Measurements from ENCODE around the gene GALNT11. TPM values are rescaled to one million over a fixed set of nuclear protein-coding genes. Genes with fewer than 3 reads are reported as not detected.

The GALNT11 gene
- total and polyA plus RNA-seq, 5 donors, result 18.1 to 26.8 (median 26.0) TPM

DNA sequence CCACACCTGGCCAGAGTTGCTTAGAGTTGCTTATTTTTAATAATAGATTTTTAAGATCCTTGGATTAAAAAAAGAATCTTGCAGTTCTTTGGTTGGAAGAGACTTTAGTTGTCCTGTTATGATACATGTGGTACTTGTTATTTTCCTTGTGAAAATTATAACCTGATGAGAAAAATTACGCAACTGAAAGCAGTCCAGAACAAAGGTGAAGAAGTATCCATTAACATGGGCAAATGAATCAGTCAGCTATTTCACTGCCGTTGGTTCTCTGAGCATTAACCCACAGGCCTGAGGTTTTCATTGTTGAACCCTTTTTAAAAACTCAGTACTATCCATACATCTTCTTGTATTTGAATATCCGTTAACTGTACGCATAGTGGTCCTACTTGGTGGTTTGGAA lies 68.2 kb downstream of the GALNT11 start:
- no peak overlapping the region for H3K4me3 ChIP-seq (ENCODE audit: low read length)
- no peaks in the 10 kb centered on the region for H3K4me1 ChIP-seq (ENCODE audit: control insufficient read depth, insufficient read depth, low read length)
- no peak overlapping the region for H3K27ac ChIP-seq (ENCODE audit: low read length)
- 95% methylated on average over 4 of the region's 4 CpGs for WGBS
- no peaks in the 10 kb centered on the region for H3K9me3 ChIP-seq (ENCODE audit: control insufficient read depth, low read length)
- DNase-seq (no peak), ATAC-seq (no peak)
- intact Hi-C loops (cut with DNase I), result no loop called here
- no peaks in the 10 kb centered on the region for H3K27me3 ChIP-seq (ENCODE audit: control insufficient read depth, insufficient read depth)

DNA sequence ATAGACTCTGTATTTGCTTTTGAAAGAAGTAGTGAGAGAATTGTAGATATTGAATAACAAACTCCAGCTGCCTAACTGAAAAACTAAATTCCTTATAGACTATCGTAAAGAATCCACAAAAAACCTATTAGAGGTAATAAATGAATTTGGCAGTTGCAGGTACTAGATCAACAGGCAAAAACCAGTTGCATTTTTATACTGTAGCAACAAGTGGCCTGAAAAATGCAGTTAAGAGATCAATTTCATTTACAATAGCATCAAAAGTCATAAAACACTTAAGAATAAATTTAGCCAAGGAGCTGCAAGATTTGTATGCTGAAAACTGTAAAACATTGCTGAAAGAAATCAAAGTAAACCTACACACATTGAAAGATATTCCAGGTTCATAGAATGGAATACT lies 70.3 kb downstream of the GALNT11 start:
- intact Hi-C loops (cut with DNase I), result no loop called here
- Histone ChIP-seq H3K4me1 (ENCODE audit: control insufficient read depth, insufficient read depth, low read length) (no peaks in the 10 kb centered on the region), H3K27ac (ENCODE audit: low read length) (no peak overlapping the region), H3K27me3 (ENCODE audit: control insufficient read depth, insufficient read depth) (no peaks in the 10 kb centered on the region), H3K9me3 (ENCODE audit: control insufficient read depth, low read length) (no peaks in the 10 kb centered on the region), H3K4me3 (ENCODE audit: low read length) (no peak overlapping the region)
- ATAC-seq, result no peak
- no peak for DNase-seq
- 89% methylated on average over 1 of the region's 1 CpG for WGBS

DNA sequence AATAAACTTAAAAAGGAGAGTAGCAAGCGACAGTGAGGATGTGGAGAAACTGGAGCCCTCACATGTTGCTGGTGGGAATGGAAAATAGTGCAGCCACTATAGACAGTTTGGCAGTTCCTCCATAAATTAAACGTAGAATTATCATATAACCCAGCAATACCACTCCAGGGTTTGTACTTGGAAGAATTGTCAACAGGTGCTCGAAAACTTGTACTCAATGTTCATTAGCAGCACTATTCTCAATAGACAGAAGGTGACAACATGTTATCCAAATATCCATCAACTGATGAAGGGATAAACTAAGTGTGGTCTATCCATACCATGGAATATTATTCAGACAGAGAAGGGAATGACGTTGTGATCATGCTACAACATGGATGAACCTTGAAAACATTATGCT lies 71.9 kb downstream of the GALNT11 start:
- DNase-seq (no peak), ATAC-seq (no peak)
- H3K27me3 ChIP-seq (ENCODE audit: control insufficient read depth, insufficient read depth), result no peaks in the 10 kb centered on the region
- WGBS, result 96% methylated on average over 4 of the region's 4 CpGs
- intact Hi-C loops (cut with DNase I), result no loop called here
- no peak overlapping the region for H3K27ac ChIP-seq (ENCODE audit: low read length)
- no peak overlapping the region for H3K4me3 ChIP-seq (ENCODE audit: low read length)
- H3K4me1 ChIP-seq (ENCODE audit: control insufficient read depth, insufficient read depth, low read length), result no peaks in the 10 kb centered on the region
- no peaks in the 10 kb centered on the region for H3K9me3 ChIP-seq (ENCODE audit: control insufficient read depth, low read length)

DNA sequence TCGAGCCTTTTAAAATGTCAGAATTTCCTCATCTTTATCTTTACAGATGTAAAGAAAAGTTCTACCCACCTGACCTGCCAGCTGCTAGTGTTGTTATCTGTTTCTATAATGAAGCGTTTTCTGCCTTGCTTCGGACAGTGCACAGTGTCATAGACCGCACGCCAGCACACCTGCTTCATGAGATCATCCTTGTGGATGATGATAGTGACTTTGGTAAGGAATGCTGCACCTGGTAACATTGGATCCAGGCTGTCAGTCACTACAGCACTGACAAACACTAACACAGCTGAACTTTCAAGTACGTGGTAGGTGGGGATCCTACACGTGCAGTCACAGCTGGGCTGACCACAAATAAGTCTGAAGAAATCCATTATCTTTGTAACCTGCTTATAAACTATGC lies 77.6 kb downstream of the GALNT11 start:
- Histone ChIP-seq H3K4me1 (ENCODE audit: control insufficient read depth, insufficient read depth, low read length) (no peaks in the 10 kb centered on the region), H3K4me3 (ENCODE audit: low read length) (no peak overlapping the region), H3K27me3 (ENCODE audit: control insufficient read depth, insufficient read depth) (no peaks in the 10 kb centered on the region), H3K9me3 (ENCODE audit: control insufficient read depth, low read length) (no peaks in the 10 kb centered on the region), H3K27ac (ENCODE audit: low read length) (no peak overlapping the region)
- ATAC-seq (peak in 1 of 2 donors; percentile 17), DNase-seq (no peak)
- intact Hi-C loops (cut with DNase I), result no loop called here
- WGBS, result 88% methylated on average over 7 of the region's 7 CpGs

DNA sequence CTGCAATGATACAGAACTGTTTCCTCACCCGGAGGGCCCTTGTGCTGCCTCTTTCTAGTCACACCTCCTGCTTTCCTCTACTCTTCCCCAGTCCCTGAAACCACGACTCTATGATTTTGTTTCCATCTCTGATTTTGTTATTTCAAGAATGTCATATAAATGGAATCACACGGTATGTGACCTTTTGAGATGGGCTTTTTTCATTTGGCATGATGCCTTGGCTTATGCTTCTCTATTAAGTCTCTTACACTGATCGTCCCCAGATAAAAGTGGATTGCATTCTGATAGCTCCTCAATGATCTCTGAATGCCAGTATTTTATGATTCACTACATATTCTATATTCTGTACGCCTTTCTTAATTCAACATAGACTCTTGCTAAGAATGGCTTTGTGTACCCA lies 78.2 kb downstream of the GALNT11 start:
- Histone ChIP-seq H3K27ac (ENCODE audit: low read length) (no peak overlapping the region), H3K4me1 (ENCODE audit: control insufficient read depth, insufficient read depth, low read length) (no peaks in the 10 kb centered on the region), H3K9me3 (ENCODE audit: control insufficient read depth, low read length) (no peaks in the 10 kb centered on the region), H3K4me3 (ENCODE audit: low read length) (no peak overlapping the region), H3K27me3 (ENCODE audit: control insufficient read depth, insufficient read depth) (no peaks in the 10 kb centered on the region)
- intact Hi-C loops (cut with DNase I), result no loop called here
- WGBS, result 70% methylated on average over 5 of the region's 5 CpGs
- ATAC-seq (no peak), DNase-seq (no peak)

DNA sequence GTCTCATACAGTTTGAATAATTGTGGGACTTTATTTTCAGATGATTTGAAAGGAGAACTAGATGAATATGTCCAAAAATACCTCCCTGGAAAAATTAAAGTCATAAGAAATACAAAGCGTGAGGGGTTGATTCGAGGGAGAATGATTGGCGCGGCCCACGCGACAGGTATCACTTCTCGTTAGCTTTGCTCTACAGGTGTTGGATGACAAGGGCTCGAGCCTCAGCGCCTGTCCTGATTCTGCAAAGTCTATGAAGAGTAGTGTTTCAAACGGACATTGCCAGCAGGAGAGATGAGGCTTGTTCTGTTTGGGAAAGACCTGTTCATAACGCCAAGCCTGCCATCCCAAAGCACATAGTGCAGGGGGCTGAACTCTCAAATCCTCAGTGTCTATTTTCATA lies 79.7 kb downstream of the GALNT11 start:
- DNase-seq (no peak), ATAC-seq (no peak)
- WGBS, result 94% methylated on average over 11 of the region's 11 CpGs
- intact Hi-C loops (cut with DNase I), result no loop called here
- no peaks in the 10 kb centered on the region for H3K9me3 ChIP-seq (ENCODE audit: control insufficient read depth, low read length)
- H3K4me3 ChIP-seq (ENCODE audit: low read length), result no peak overlapping the region
- no peaks in the 10 kb centered on the region for H3K27me3 ChIP-seq (ENCODE audit: control insufficient read depth, insufficient read depth)
- no peaks in the 10 kb centered on the region for H3K4me1 ChIP-seq (ENCODE audit: control insufficient read depth, insufficient read depth, low read length)
- no peak overlapping the region for H3K27ac ChIP-seq (ENCODE audit: low read length)

DNA sequence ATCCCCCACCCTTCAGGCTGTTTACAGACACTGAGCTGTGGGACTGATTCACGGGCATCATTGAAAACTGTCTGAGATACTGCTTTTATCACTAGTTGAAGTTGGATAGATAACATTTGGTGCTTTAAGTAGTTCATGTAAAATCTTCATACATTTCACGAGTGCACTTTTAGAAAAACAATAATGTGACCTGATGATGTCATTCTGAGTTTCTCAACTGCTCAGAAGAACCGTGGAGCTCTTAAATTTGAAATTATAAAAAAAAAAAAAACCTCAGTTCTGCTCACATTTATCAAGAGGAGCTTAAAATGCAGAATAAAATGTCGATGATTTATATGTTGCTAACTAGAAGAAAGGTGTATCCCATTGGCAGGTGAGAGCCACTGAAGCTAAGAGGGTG lies 81.5 kb downstream of the GALNT11 start:
- no peak for ATAC-seq
- no peak for DNase-seq
- no peaks in the 10 kb centered on the region for H3K9me3 ChIP-seq (ENCODE audit: control insufficient read depth, low read length)
- H3K4me1 ChIP-seq (ENCODE audit: control insufficient read depth, insufficient read depth, low read length), result no peaks in the 10 kb centered on the region
- intact Hi-C loops (cut with DNase I), result no loop called here
- H3K27ac ChIP-seq (ENCODE audit: low read length), result no peak overlapping the region
- H3K4me3 ChIP-seq (ENCODE audit: low read length), result no peak overlapping the region
- H3K27me3 ChIP-seq (ENCODE audit: control insufficient read depth, insufficient read depth), result no peaks in the 10 kb centered on the region
- 59% methylated on average over 4 of the region's 4 CpGs for WGBS

DNA sequence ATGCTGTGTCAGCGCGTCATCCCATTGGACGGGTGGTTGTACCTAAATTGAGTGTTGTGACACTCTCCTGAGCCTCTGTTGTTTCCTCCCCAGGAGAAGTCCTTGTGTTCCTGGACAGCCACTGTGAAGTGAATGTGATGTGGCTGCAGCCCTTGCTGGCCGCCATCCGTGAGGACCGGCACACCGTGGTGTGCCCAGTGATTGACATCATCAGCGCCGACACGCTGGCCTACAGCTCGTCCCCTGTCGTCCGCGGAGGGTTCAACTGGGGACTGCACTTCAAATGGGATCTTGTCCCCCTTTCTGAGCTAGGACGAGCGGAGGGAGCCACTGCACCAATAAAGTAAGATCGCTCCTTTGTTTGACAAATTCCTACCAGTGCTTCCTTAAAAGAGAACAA lies 82.5 kb downstream of the GALNT11 start:
- DNase-seq (peak in 1 of 3 donors; percentile 58), ATAC-seq (peak in 1 of 2 donors; percentile 28)
- H3K27ac ChIP-seq (ENCODE audit: low read length), result no peak overlapping the region
- H3K27me3 ChIP-seq (ENCODE audit: control insufficient read depth, insufficient read depth), result no peaks in the 10 kb centered on the region
- WGBS, result 97% methylated on average over 17 of the region's 17 CpGs
- no peaks in the 10 kb centered on the region for H3K9me3 ChIP-seq (ENCODE audit: control insufficient read depth, low read length)
- no peak overlapping the region for H3K4me3 ChIP-seq (ENCODE audit: low read length)
- intact Hi-C loops (cut with DNase I), result no loop called here
- no peaks in the 10 kb centered on the region for H3K4me1 ChIP-seq (ENCODE audit: control insufficient read depth, insufficient read depth, low read length)

DNA sequence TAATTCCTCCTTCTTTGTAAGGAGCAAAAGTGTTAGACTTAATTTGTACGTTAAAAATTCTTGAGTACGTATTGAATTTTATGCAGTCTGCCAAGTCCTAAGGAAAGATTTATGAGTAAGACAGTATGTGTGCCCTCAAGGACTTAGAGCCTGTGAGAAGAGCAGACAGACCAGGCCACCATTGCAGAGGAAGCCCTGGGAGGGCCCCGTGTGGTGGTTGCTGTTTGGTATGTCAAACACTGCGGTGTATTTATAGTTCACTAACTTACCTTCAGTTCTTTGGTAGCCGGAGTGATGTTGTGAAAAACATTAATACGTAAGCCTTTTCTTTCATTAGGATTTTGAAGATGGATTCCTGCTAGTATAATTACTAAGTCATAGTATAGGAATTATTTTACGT lies 82.9 kb downstream of the GALNT11 start:
- intact Hi-C loops (cut with DNase I), result no loop called here
- DNase-seq (no peak), ATAC-seq (peak; percentile 48 to 67)
- Histone ChIP-seq H3K9me3 (ENCODE audit: control insufficient read depth, low read length) (no peaks in the 10 kb centered on the region), H3K4me3 (ENCODE audit: low read length) (no peak overlapping the region), H3K27me3 (ENCODE audit: control insufficient read depth, insufficient read depth) (no peaks in the 10 kb centered on the region), H3K27ac (ENCODE audit: low read length) (no peak overlapping the region), H3K4me1 (ENCODE audit: control insufficient read depth, insufficient read depth, low read length) (no peaks in the 10 kb centered on the region)
- 74% methylated on average over 7 of the region's 7 CpGs for WGBS

DNA sequence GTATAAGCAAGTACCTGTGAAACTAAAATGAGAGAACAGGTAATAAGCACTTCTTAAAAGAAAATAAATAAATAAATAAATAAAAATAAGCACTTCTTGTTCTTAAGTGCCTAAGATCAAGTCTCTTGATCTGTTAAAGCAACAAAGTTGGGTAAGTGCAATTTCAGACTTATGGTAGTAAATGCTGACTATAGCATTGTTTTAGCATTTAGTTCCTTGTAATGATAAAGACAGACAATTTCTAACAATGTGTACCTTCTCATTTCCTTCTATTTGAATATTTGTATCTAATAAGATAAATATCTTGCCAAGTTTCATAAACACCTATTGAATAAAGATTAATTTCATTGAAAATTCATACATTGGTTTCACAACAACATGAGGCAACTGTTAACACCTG lies 87.4 kb downstream of the GALNT11 start:
- ATAC-seq (no peak), DNase-seq (no peak)
- no peak overlapping the region for H3K27ac ChIP-seq (ENCODE audit: low read length)
- H3K27me3 ChIP-seq (ENCODE audit: control insufficient read depth, insufficient read depth), result no peaks in the 10 kb centered on the region
- H3K4me3 ChIP-seq (ENCODE audit: low read length), result no peak overlapping the region
- intact Hi-C loops (cut with DNase I), result no loop called here
- no peaks in the 10 kb centered on the region for H3K9me3 ChIP-seq (ENCODE audit: control insufficient read depth, low read length)
- H3K4me1 ChIP-seq (ENCODE audit: control insufficient read depth, insufficient read depth, low read length), result no peaks in the 10 kb centered on the region

DNA sequence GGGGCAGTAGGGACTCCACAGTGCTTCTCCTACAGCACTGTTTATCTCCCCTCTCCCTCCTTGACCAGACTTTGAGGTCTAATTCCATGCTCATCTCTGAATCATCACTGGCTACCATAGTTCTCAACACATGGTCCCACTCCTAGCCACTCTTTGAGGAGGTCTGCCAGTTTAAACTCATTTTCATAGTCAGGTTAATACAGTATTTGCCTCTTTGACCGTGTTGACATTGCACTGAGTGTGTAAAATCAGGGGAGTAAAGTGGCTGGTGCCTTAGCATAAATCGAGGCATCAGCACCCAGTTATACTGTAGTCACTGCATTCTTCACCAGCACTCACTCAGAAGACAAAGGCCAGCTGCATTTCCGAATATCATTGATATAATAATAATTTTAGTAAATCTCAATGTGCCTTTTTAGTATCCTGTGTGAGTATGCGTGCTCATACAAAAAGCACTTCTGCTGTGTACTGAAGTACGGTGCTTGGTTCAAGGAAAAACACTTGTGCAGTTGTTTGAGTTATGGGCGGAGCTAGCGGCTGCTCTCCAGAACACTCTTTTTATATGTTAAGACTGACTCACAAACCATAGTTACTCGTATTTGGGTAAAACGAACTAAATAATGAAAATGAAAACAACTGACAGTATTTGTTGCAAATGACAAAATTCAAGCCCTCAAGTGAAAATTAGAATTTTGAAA lies 89.7 kb downstream of the GALNT11 start:
- Histone ChIP-seq H3K27ac (ENCODE audit: low read length) (no peak overlapping the region), H3K4me1 (ENCODE audit: control insufficient read depth, insufficient read depth, low read length) (no peaks in the 10 kb centered on the region), H3K27me3 (ENCODE audit: control insufficient read depth, insufficient read depth) (no peaks in the 10 kb centered on the region), H3K4me3 (ENCODE audit: low read length) (no peak overlapping the region), H3K9me3 (ENCODE audit: control insufficient read depth, low read length) (no peaks in the 10 kb centered on the region)
- intact Hi-C loops (cut with DNase I), result no loop called here
- DNase-seq (no peak), ATAC-seq (no peak)
- WGBS, result 92% methylated on average over 9 of the region's 9 CpGs

DNA sequence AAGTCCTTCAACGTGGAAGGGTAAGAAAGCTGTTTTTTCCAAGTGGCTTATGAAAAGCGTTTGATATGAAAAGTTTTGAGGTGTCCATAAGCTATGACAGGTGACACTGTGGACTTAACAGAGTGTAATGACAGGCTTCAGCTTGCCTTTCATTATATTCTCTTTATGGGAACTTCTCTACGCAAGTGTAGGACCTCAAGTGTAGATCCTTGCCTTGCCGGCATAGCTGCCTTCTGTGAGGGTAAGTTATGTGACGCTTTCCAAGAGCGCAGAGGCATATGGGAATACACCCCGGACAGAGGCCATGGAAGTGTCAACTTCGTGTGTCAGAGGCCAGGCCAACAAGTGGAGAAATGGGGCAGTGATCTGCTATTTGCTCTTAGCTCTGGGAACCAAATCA lies 91.9 kb downstream of the GALNT11 start:
- DNase-seq (no peak), ATAC-seq (no peak)
- intact Hi-C loops (cut with DNase I), result no loop called here
- Histone ChIP-seq H3K27ac (ENCODE audit: low read length) (no peak overlapping the region), H3K27me3 (ENCODE audit: control insufficient read depth, insufficient read depth) (no peaks in the 10 kb centered on the region), H3K4me3 (ENCODE audit: low read length) (no peak overlapping the region), H3K4me1 (ENCODE audit: control insufficient read depth, insufficient read depth, low read length) (no peaks in the 10 kb centered on the region), H3K9me3 (ENCODE audit: control insufficient read depth, low read length) (no peaks in the 10 kb centered on the region)
- 92% methylated on average over 8 of the region's 8 CpGs for WGBS

All from right cardiac atrium (tissue), 5 donors.